ENCODE results near the gene SLC9A1.
"Not testable (repeated sequence)": the region's sequence is repeated elsewhere in the genome, so short reads cannot be mapped to it uniquely, and the experiment has no call there.

The SLC9A1 gene

GRCh38 chr1:27154991-27155781, at the start of gene SLC9A1:
Gene SLC9A1 (minus strand): TSS chr1:27155125. CDS start chr1:27154334, 791 bp downstream.
- DNase-seq, result peak; percentile 94

GRCh38 chr1:27203946-27204345, 49.0 kb upstream of the SLC9A1 start:
- DNase-seq, result no peak

- DNase-seq, result no peak
These were observed 46.4 kb upstream of the SLC9A1 start for GRCh38 chr1:27201295-27201694.

GRCh38 chr1:27193194-27193593, 38.3 kb upstream of the SLC9A1 start:
- no peak for DNase-seq

- DNase-seq, result no peak
These were observed 37.2 kb upstream of the SLC9A1 start for GRCh38 chr1:27192039-27192529.

- not testable (repeated sequence) for DNase-seq
These were observed 29.7 kb upstream of the SLC9A1 start for GRCh38 chr1:27184665-27185064.

GRCh38 chr1:27179979-27180378, 25.1 kb upstream of the SLC9A1 start:
- DNase-seq, result no peak

GRCh38 chr1:27179379-27179778, 24.5 kb upstream of the SLC9A1 start:
- DNase-seq, result no peak

GRCh38 chr1:27176954-27177353, 22.0 kb upstream of the SLC9A1 start:
- DNase-seq, result no peak

- DNase-seq, result no peak
These were observed 21.4 kb upstream of the SLC9A1 start for GRCh38 chr1:27176323-27176722.

GRCh38 chr1:27172992-27173391, 18.1 kb upstream of the SLC9A1 start:
- DNase-seq, result not testable (repeated sequence)

GRCh38 chr1:27166929-27167328, 12.0 kb upstream of the SLC9A1 start:
- no peak for DNase-seq

- no peak for DNase-seq
These were observed 11.5 kb upstream of the SLC9A1 start for GRCh38 chr1:27166351-27166802.

- DNase-seq, result no peak
These were observed 8.2 kb upstream of the SLC9A1 start for GRCh38 chr1:27163093-27163492.

GRCh38 chr1:27162090-27162489, 7.2 kb upstream of the SLC9A1 start:
- DNase-seq, result no peak

- no peak for DNase-seq
These were observed 6.7 kb upstream of the SLC9A1 start for GRCh38 chr1:27161594-27161993.

GRCh38 chr1:27157194-27157593, 2.3 kb upstream of the SLC9A1 start:
- DNase-seq, result no peak

- DNase-seq, result no peak
These were observed 395 bp downstream of the SLC9A1 start for GRCh38 chr1:27154469-27154990.

- DNase-seq, result no peak
These were observed 982 bp downstream of the SLC9A1 start for GRCh38 chr1:27153927-27154358.

- DNase-seq, result no peak
These were observed 1.4 kb downstream of the SLC9A1 start for GRCh38 chr1:27153549-27153886.

- DNase-seq, result no peak
These were observed 1.9 kb downstream of the SLC9A1 start for GRCh38 chr1:27152829-27153548.

- DNase-seq, result no peak
These were observed 2.7 kb downstream of the SLC9A1 start for GRCh38 chr1:27152004-27152828.

GRCh38 chr1:27150641-27151040, 4.3 kb downstream of the SLC9A1 start:
- DNase-seq, result no peak
